Right kidney (tissue), 1 donor: ENCODE measurements around the gene KYAT1.

Experiments used
- DNase-seq: peaks from one replicate; pipeline ENCODE4 v3.0.0-alpha.2; 2016

KYAT1 gene

GRCh38 chr9:128909859-128910258, 28.1 kb upstream of the KYAT1 start:
- DNase-seq, result no peak

- DNase-seq, result no peak
Observed at GRCh38 chr9:128908372-128908771, 26.6 kb upstream of the KYAT1 start.

GRCh38 chr9:128906741-128907140, 25.0 kb upstream of the KYAT1 start:
- no peak for DNase-seq

- DNase-seq, result no peak
Observed at GRCh38 chr9:128905964-128906363, 24.2 kb upstream of the KYAT1 start.

GRCh38 chr9:128903871-128904620, 22.3 kb upstream of the KYAT1 start:
- DNase-seq, result no peak

GRCh38 chr9:128903079-128903461, 21.3 kb upstream of the KYAT1 start:
- no peak for DNase-seq

- no peak for DNase-seq
Observed at GRCh38 chr9:128902351-128903078, 20.8 kb upstream of the KYAT1 start.

- DNase-seq, result no peak
Observed at GRCh38 chr9:128901822-128902221, 20.1 kb upstream of the KYAT1 start.

GRCh38 chr9:128901379-128901778, 19.6 kb upstream of the KYAT1 start:
- no peak for DNase-seq

- no peak for DNase-seq
Observed at GRCh38 chr9:128899566-128900322, 18.0 kb upstream of the KYAT1 start.

GRCh38 chr9:128898845-128899565, 17.3 kb upstream of the KYAT1 start:
- DNase-seq, result no peak

GRCh38 chr9:128898382-128898781, 16.6 kb upstream of the KYAT1 start:
- no peak for DNase-seq

GRCh38 chr9:128895556-128895955, 13.8 kb upstream of the KYAT1 start:
- no peak for DNase-seq

GRCh38 chr9:128894764-128895163, 13.0 kb upstream of the KYAT1 start:
- DNase-seq, result no peak

- DNase-seq, result no peak
Observed at GRCh38 chr9:128893354-128893753, 11.6 kb upstream of the KYAT1 start.

GRCh38 chr9:128892221-128892921, 10.6 kb upstream of the KYAT1 start:
- DNase-seq, result no peak

- no peak for DNase-seq
Observed at GRCh38 chr9:128891321-128892220, 9.8 kb upstream of the KYAT1 start.

GRCh38 chr9:128887914-128888350, 6.2 kb upstream of the KYAT1 start:
- no peak for DNase-seq

GRCh38 chr9:128887049-128887448, 5.3 kb upstream of the KYAT1 start:
- DNase-seq, result no peak

- no peak for DNase-seq
Observed at GRCh38 chr9:128886211-128886891, 4.6 kb upstream of the KYAT1 start.
